K562 (cell line): ENCODE measurements around the gene COMMD2. TPM values are rescaled to one million over a fixed set of nuclear protein-coding genes. Genes with fewer than 3 reads are reported as not detected.

Source experiments
- ATAC-seq: fragments of 200-7000 bp; cut with Tn5 transposase; 3 replicates; pipeline ENCODE4 v1.9.1; 2020; ENCODE audit warnings: moderate library complexity
- BruUV-seq: library from RNA; stranded (reverse); fragments of 400-500 nt; replicated peaks from 2 replicates; lab custom pipeline; 2021; lab: Mats Ljungman, UMichigan
- CTCF ChIA-PET: fragments of 300-600 bp; formaldehyde crosslinking; extraction: SDS; loops from one replicate; lab custom pipeline; 2021; ENCODE audit warnings: low intra/inter-chr PET ratio; lab: Yijun Ruan, JAX
- POLR2A ChIA-PET: fragments of 300-600, 350-650 bp; sonication (Branson Sonifier 250); formaldehyde crosslinking; extraction: SDS; loops from one replicate; lab custom pipeline; 2021; ENCODE audit warnings: antibody characterized with exemption, inconsistent platforms; lab: Yijun Ruan, JAX
- DNase-seq, 4 experiments: peaks; one replicate each; pipeline versions ENCODE4 v3.0.0 to v3.0.0-alpha.2; 2011 to 2018; ENCODE audit warnings: low spot score in 3 of 4, mixed read lengths in 3 of 4; ENCODE audit errors: extremely low read depth in 1 of 4
- FAIRE-seq: peaks from 2 replicates; lab custom pipeline; 2011; peaks lifted over from hg19 to GRCh38; lab: Jason Lieb, UNC
- H2AFZ ChIP-seq: 2 replicates; pipeline ENCODE4 v1.6.0; 2011; ENCODE audit warnings: low read depth, low read length, control low read depth, inconsistent platforms
- H3K27ac ChIP-seq: fragments of 200-600 bp; 3 replicates; pipeline ENCODE4 v1.8.0; 2011; ENCODE audit warnings: low read depth, mild to moderate bottlenecking, control low read depth, inconsistent platforms, low read length, moderate library complexity, mixed read lengths; ENCODE audit errors: extremely low read depth
- H3K27me3 ChIP-seq, 2 experiments: fragments of 300-600 bp in 1 of 2; 2 replicates in 1 of 2; 3 replicates in 1 of 2; pipeline versions ENCODE4 v1.6.0 to v1.8.0; 2011; ENCODE audit warnings: inconsistent platforms in 2 of 2, low read length in 2 of 2, mild to moderate bottlenecking in 1 of 2, mixed read lengths in 1 of 2, moderate library complexity in 1 of 2; ENCODE audit not compliant: control insufficient read depth in 2 of 2, insufficient read depth in 2 of 2
- H3K36me3 ChIP-seq: fragments of 300-600 bp; 3 replicates; pipeline ENCODE4 v1.8.0; 2011; ENCODE audit warnings: mild to moderate bottlenecking, low read length, inconsistent platforms; ENCODE audit not compliant: control insufficient read depth, insufficient read depth
- H3K4me1 ChIP-seq, 2 experiments: fragments of 200-600 bp in 1 of 2; replicated peaks in 1 of 2; 2 replicates in 1 of 2; 3 replicates in 1 of 2; pipeline versions ENCODE4 v1.5.1 to v1.8.0; 2011; ENCODE audit warnings: inconsistent platforms in 2 of 2, low read length in 2 of 2, mild to moderate bottlenecking in 1 of 2, mixed read lengths in 1 of 2, moderate library complexity in 1 of 2; ENCODE audit not compliant: control insufficient read depth in 2 of 2, insufficient read depth in 2 of 2
- H3K4me2 ChIP-seq: 2 replicates; pipeline ENCODE4 v1.6.1; 2011; ENCODE audit warnings: low read length, control low read depth, inconsistent platforms, mixed read lengths; ENCODE audit not compliant: insufficient read depth
- H3K4me3 ChIP-seq: fragments of 200-600 bp; sonication (generic), shearing (Covaris generic); 2 replicates; pipeline ENCODE4 v1.5.1; 2016; ENCODE audit warnings: control low read depth, inconsistent platforms
- H3K79me2 ChIP-seq: fragments of 200-600 bp; 3 replicates; pipeline ENCODE4 v1.8.0; 2011; ENCODE audit warnings: low read length, inconsistent platforms; ENCODE audit not compliant: control insufficient read depth, insufficient read depth
- H3K9ac ChIP-seq, 2 experiments: 2 replicates each; pipeline versions ENCODE4 v1.6.0 to v1.6.1; 2011; ENCODE audit warnings: low read depth in 2 of 2, low read length in 2 of 2, control low read depth in 1 of 2, inconsistent platforms in 1 of 2, mild to moderate bottlenecking in 1 of 2, mixed read lengths in 1 of 2; ENCODE audit not compliant: insufficient read depth in 1 of 2
- H3K9me1 ChIP-seq: one replicate; pipeline ENCODE4 v1.6.0; 2011; ENCODE audit warnings: inconsistent platforms, mild to moderate bottlenecking, low read length, moderate library complexity; ENCODE audit not compliant: control insufficient read depth, insufficient read depth
- H3K9me3 ChIP-seq: replicated peaks from 2 replicates; pipeline ENCODE4 v1.5.1; 2011; ENCODE audit warnings: low read depth, low read length, inconsistent platforms; ENCODE audit not compliant: control insufficient read depth, insufficient read depth
- H4K20me1 ChIP-seq: replicated peaks from 2 replicates; pipeline ENCODE4 v1.6.1; 2011; ENCODE audit warnings: low read length, inconsistent platforms, mixed read lengths; ENCODE audit not compliant: control insufficient read depth, insufficient read depth
- ATF2 ChIP-seq: sonication (generic); formaldehyde crosslinking; IDR thresholded peaks from 2 replicates; pipeline ENCODE4 v1.8.1; 2022; ENCODE audit warnings: missing genetic modification reagents
- CBX5 ChIP-seq: IDR thresholded peaks from 2 replicates; pipeline ENCODE4 v1.6.1; 2014; ENCODE audit warnings: low read depth, borderline replicate concordance
- FOXJ2 ChIP-seq: fragments of 200-800 bp; sonication (Bioruptor generic); IDR thresholded peaks from 2 replicates; pipeline ENCODE4 v1.6.1; 2016; ENCODE audit warnings: missing genetic modification characterization, missing compliant biosample characterization
- HNRNPK ChIP-seq: fragments of 200-400 bp; formaldehyde crosslinking; IDR thresholded peaks from one replicate; pipeline ENCODE4 v1.6.1; 2018; ENCODE audit warnings: mild to moderate bottlenecking, low read depth, low read length; ENCODE audit not compliant: poor library complexity, severe bottlenecking
- ILK ChIP-seq: fragments of 450-650 bp; IDR thresholded peaks from 2 replicates; pipeline ENCODE4 v1.6.1; 2016; ENCODE audit warnings: missing genetic modification characterization, low read depth, mild to moderate bottlenecking, missing compliant biosample characterization, moderate library complexity, borderline replicate concordance
- MECOM ChIP-seq: fragments of 250-450 bp; sonication (Bioruptor Pico); IDR thresholded peaks from 2 replicates; pipeline ENCODE4 v1.8.0; 2022; ENCODE audit warnings: inconsistent platforms
- PCBP2 ChIP-seq: fragments of 200-400 bp; formaldehyde crosslinking; IDR thresholded peaks from 2 replicates; pipeline ENCODE4 v1.6.1; 2018; ENCODE audit warnings: low read length, low read depth, mild to moderate bottlenecking, moderate library complexity; ENCODE audit not compliant: poor library complexity, severe bottlenecking
- POLR2B ChIP-seq: fragments of 450-650 bp; IDR thresholded peaks from 2 replicates; pipeline ENCODE4 v1.6.1; 2018; ENCODE audit warnings: low read depth; ENCODE audit not compliant: partially characterized antibody
- TAF15 ChIP-seq: fragments of 200-400 bp; formaldehyde crosslinking; IDR thresholded peaks from 2 replicates; pipeline ENCODE4 v1.6.1; 2017; ENCODE audit warnings: mild to moderate bottlenecking, low read depth, low read length, moderate library complexity
- THRA ChIP-seq: fragments of 450-650 bp; IDR thresholded peaks from 2 replicates; pipeline ENCODE4 v1.6.1; 2017; ENCODE audit warnings: mild to moderate bottlenecking, moderate library complexity
- ZNF274 ChIP-seq: IDR thresholded peaks from 2 replicates; pipeline ENCODE4 v1.6.1; 2011; ENCODE audit warnings: low read depth, mild to moderate bottlenecking, low read length, moderate library complexity, borderline replicate concordance
- ZNF79 ChIP-seq: fragments of 250-450 bp; sonication (Bioruptor Pico); IDR thresholded peaks from 2 replicates; pipeline ENCODE4 v1.4.0; 2020; ENCODE audit warnings: low read depth, mild to moderate bottlenecking, moderate library complexity
- WGBS: fragments of 100-300 bp; shearing (Covaris generic); methylation state at CpG from one replicate; pipeline ENCODE4 v1.1.6; 2016; ENCODE audit warnings: low coverage, mixed read lengths; ENCODE audit not compliant: insufficient coverage; ENCODE audit errors: missing lambda C conversion rate; 5-methylcytosine and 5-hydroxymethylcytosine counted together
- in situ Hi-C: fragments of 300-500 bp; cut with MboI; formaldehyde crosslinking; loops from 4 replicates; pipeline ENCODE4 v1.15.0; 2018; ENCODE audit warnings: inconsistent platforms, mixed read lengths
- intact Hi-C: fragments of 100-400 bp; cut with micrococcal nuclease; formaldehyde crosslinking; loops from 2 replicates; pipeline ENCODE4 v1.14.2; 2022
- polyA plus RNA-seq, 8 experiments: library from polyadenylated mRNA; depleted of rRNA in 4 of 8; stranded (reverse) in 5 of 8; unstranded in 3 of 8; fragments of >200 nt; fragmentation: Nextera tagmentation in 2 of 8; fragmentation: Illumina TruSeq in 1 of 8; extraction: Ambion mirVana in 2 of 8; extraction: Trizol in 1 of 8; gene quantifications; 2 replicates each; pipeline versions ENCODE4 v1.2.1 to v1.2.3, GENCODE V29; 2011 to 2014; ENCODE audit warnings: inconsistent platforms in 1 of 8, missing spikeins in 1 of 8
- total RNA-seq, 7 experiments: library from RNA; depleted of rRNA in 6 of 7; stranded (reverse); fragments of >200 nt in 6 of 7; fragmentation: Illumina TruSeq in 2 of 7; extraction: Trizol in 2 of 7; gene quantifications; 2 replicates each; pipeline versions ENCODE4 v1.2.1 to v1.2.3, GENCODE V29; 2011 to 2021; ENCODE audit warnings: low replicate concordance in 1 of 7

The COMMD2 gene
- total and polyA plus RNA-seq, 9 of the 15 experiments (the other 6 are each of a cell fraction or from before 2014, with no cell fraction given), result 25.8 to 102 (median 41.8) TPM

- ChIA-PET CTCF (no interaction called here), POLR2A (no interaction called here)
- no peak for FAIRE-seq
Measured at GRCh38 chr3:149764302-149764701, 12.0 kb upstream of the COMMD2 start.

GRCh38 chr3:149763565-149764195 is 11.4 kb upstream of the COMMD2 start:
- H3K9me1 ChIP-seq, result no peaks in the 10 kb centered on the region
- BruUV-seq, result no TSS peak
- intact Hi-C loops (no loop called here), in situ Hi-C loops (no loop called here)
- H3K36me3 ChIP-seq, result no peaks in the 10 kb centered on the region
- no peak overlapping the region for H3K4me3 ChIP-seq
- ChIA-PET POLR2A (no interaction called here), CTCF (no interaction called here)
- DNase-seq, result no peak
- peaks cover 7 to 14% of the 10 kb centered on the region in 2 experiments; a peak in 4 of 5 replicates for H3K27me3 ChIP-seq
- H3K9me3 ChIP-seq, result no peaks in the 10 kb centered on the region
- H2AFZ ChIP-seq, result no peak overlapping the region
- no peak for ATAC-seq
- 2% methylated on average over 3 of the region's 3 CpGs for WGBS
- H3K4me2 ChIP-seq, result no peak overlapping the region
- H3K27ac ChIP-seq, result no peak overlapping the region
- FAIRE-seq, result no peak
- H3K4me1 ChIP-seq, result no peaks in the 10 kb centered on the region
- H3K9ac ChIP-seq, result no peak overlapping the region
- no peaks in the 10 kb centered on the region for H4K20me1 ChIP-seq
- no peaks in the 10 kb centered on the region for H3K79me2 ChIP-seq
- TF ChIP-seq ZNF274, result no peak
- no peak for TF ChIP-seq FOXJ2
- no peak for TF ChIP-seq THRA
- no peak for TF ChIP-seq TAF15
- TF ChIP-seq ILK (tag), result no peak
- no peak for TF ChIP-seq POLR2B
- no peak for TF ChIP-seq ATF2 (CRISPR knock-in tag)
- TF ChIP-seq ZNF79 (CRISPR knock-in tag), result no peak
- no peak for TF ChIP-seq CBX5

More at GRCh38 chr3:149764302-149764701, 12.0 kb upstream of the COMMD2 start:
- Histone ChIP-seq H3K4me1 (no peaks in the 10 kb centered on the region), H4K20me1 (no peaks in the 10 kb centered on the region), H3K79me2 (no peaks in the 10 kb centered on the region), H3K27me3 (peaks cover 7 to 14% of the 10 kb centered on the region in 2 experiments; a peak in 4 of 5 replicates), H3K4me3 (no peak overlapping the region), H3K27ac (no peak overlapping the region), H3K36me3 (no peaks in the 10 kb centered on the region), H2AFZ (no peak overlapping the region), H3K4me2 (no peak overlapping the region), H3K9me1 (no peaks in the 10 kb centered on the region), H3K9me3 (no peaks in the 10 kb centered on the region), H3K9ac (no peak overlapping the region)
- TF ChIP-seq PCBP2, result peak; percentile 93
- no peak for TF ChIP-seq MECOM
- peak; percentile 86 for TF ChIP-seq HNRNPK
- intact Hi-C loops (no loop called here), in situ Hi-C loops (no loop called here)
- DNase-seq (no peak), ATAC-seq (no peak)
- no TSS peak for BruUV-seq
- 0% methylated on average over 1 of the region's 1 CpG for WGBS
